Stimulated activated CD8-positive, alpha-beta memory T cell treated with anti-CD3 and anti-CD28 coated beads, Interleukin-7, amount 100 ng/mL, for 1 hour (primary cell): ENCODE data around the gene INTS11.

Experiments
- DNase-seq, 2 donors: peaks; one replicate each; pipeline ENCODE4 v3.0.0-alpha.2; 2020; ENCODE audit warnings: low read depth in 2 of 2

The INTS11 gene

DNA sequence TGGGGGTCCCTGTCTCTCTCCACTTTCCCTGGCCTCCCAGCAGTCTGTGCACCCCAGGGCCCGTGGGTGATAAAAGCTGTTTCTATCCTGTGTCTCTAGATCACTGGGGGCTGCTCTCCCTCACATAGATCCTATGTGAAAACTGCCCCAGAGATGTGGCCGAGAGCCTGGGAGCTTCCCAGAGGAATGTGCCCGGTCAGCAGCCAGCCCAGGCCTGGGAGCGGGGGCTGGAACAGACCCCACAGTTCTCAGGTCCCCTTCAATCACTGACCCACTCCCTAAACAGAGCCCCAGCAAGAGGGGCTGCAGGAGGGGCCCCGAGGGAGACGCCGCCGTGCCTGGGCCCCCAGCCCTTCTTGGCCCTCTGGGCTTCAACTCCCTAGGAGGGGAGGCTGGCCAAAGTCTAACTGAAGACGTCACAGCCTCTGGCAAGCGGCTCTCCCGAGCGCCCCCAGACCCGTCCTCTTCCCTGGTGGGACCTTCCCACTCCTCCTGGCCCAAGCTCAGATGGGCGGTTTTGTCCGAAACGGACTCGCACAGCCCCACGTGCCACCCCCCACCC, 33.5 kb upstream of the INTS11 start:
- DNase-seq, result no peak

DNA sequence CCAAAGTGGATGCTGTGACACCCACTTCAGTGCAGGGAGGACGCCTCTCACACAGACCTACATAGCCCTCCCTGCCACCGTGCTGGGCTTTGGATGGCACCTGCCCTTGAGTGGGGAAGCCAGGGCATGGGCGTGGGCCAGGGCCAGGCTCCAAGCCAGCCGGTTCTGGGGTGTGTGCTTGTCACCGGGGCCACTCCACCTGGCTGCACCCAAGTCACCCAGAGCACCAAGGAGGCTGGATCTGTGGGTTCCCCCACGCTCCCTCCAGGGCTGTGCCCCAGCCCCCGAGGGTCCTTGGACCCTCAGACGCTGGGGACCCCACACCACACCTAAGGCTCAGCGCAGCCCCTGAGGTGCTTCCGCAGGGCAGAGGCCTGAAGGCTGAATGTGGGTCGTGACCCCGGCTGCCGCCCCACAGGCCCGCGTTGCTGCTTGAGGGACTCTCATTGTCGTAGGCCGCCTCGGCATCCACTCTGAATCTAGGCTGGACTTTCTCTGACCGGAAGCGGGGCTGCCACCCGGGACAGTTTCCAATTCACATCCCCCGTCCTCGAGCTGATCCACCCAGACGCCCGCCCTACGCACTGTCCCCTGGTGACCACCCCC, 32.4 kb upstream of the INTS11 start:
- DNase-seq, result no peak

DNA sequence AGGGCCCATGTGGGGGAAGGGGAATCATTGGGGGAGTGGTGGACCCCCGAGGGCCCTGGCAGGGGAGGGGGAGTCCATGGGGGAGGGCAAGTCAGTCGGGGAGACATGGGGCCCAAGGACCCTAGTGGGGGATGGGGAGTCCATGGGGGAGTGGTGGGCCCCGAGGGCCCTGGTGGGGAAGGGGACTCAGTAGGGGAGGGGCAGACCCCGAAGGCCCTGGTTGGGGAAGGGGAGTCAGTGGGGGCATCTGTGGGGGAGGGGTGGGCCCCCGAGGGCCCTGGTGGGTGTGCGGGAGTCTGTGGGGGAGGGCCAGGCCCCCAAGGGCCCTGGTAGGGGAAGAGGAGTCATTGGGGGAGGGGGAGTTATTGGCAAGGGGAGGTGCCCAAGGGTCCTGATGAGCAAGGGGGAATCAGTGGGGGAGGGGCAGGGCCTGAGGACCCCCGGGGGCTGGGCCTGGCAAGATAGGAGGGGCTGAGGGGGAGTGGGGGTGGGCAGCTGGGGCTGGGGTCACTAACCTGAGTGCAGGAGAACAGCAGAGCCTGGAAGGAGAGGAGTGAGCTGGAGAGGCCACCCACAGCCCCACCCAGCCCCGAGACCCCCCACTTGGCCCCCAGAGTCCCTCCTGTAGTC, 31.8 kb upstream of the INTS11 start:
- DNase-seq, result no peak

- no peak for DNase-seq
Measured at GRCh38 chr1:1355416-1355815, 31.0 kb upstream of the INTS11 start.

DNA sequence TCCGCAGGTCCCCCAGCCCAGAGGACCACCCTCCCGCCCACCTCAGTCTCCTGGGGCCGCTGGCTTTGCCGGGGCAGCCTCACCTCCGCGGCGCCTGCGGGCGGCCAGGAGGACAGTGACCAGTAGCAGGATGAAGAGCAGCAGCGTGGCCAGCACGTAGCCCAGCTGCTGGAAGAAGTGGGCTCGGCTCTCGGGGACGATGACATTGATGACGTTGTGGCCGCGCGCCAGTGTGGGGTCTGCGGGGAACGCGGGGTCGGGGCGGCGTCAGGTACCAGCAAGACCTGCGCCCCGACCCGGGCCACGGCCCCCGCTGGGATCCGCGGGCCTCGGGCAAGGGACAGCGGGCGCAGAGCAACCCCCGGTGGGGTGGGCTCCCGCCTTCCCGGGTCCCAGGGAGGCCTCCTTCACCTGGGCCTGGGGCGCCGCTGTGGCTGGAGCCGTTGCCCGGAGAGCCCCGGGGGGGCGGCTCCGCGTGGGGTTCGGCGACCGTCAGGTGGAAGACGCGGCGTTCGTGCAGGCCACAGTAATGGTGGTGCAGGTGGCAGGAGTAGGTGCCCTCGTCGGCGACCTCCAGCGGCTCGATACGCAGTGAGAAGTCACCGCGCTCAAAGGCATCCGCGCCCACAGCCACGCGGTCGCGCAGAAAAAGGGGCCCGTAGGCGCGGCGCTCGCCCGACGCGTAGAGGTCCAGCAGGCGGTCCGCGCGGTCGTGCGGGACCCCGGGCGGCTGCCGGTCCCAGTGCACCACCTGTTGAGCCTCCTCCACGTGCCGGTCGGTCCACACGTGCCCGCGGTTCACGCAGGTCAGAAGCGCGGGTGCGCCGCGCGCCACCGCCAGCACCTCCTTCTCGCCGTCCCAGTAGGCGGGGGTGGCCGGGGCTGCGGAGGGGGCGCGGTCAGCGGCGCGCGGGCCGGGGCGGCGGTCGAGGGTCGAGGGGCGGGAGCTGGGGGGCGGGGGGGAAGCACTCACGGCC, 30.1 kb upstream of the INTS11 start:
- no peak for DNase-seq

- no peak for DNase-seq
Measured at GRCh38 chr1:1353389-1354151, 29.1 kb upstream of the INTS11 start.

- no peak for DNase-seq
Measured at GRCh38 chr1:1352786-1353388, 28.4 kb upstream of the INTS11 start.

GRCh38 chr1:1351511-1352427, 27.3 kb upstream of the INTS11 start:
- no peak for DNase-seq

- peak; percentile 41 to 45 for DNase-seq
Measured at GRCh38 chr1:1349256-1350012, 25.0 kb upstream of the INTS11 start, which contains the start of gene DVL1. Gene DVL1, minus strand, starts transcription at chr1:1349418. Its CDS starts 353 bp downstream, at chr1:1349065.

DNA sequence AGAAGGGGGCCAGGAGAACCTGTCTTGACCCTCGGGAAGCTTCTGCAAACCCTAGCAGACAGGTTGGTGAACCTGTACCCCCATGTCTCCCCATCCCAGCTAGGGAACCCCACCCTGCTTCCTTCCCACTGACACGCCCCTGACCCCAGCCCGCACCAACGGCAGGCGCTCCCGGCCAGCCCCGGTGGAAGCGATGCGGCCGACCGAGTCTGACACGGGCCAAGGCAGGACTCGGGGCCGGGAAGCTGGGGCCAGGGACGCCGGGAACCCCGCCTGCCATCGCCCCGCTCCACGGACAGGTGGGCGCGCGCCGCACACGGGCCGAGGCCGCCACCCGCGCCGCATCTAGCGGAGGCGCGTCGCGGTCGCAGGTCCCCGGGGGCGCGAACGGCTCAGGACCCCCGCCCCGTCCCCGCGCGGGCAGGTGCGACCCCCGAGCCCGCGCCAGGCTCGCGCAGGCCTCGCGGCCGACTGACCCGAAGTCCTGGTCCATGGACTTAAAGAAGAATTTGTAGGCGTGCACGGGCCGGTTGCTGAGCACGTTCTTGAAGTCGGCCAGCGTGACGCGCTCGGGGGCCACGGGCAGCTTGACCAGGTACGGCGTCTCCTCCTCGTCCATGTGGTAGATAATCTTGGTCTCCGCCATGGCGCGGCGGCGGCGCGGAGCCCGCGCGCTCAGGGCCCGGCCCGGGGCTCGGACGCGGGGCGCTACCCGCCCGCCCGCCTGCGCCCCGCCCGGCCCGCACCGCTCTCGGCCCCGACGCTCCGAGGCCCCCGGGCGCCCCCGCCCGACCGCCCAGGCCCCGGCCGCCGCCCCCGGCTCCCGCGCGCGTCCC, 24.2 kb upstream of the INTS11 start:
- no peak for DNase-seq

DNA sequence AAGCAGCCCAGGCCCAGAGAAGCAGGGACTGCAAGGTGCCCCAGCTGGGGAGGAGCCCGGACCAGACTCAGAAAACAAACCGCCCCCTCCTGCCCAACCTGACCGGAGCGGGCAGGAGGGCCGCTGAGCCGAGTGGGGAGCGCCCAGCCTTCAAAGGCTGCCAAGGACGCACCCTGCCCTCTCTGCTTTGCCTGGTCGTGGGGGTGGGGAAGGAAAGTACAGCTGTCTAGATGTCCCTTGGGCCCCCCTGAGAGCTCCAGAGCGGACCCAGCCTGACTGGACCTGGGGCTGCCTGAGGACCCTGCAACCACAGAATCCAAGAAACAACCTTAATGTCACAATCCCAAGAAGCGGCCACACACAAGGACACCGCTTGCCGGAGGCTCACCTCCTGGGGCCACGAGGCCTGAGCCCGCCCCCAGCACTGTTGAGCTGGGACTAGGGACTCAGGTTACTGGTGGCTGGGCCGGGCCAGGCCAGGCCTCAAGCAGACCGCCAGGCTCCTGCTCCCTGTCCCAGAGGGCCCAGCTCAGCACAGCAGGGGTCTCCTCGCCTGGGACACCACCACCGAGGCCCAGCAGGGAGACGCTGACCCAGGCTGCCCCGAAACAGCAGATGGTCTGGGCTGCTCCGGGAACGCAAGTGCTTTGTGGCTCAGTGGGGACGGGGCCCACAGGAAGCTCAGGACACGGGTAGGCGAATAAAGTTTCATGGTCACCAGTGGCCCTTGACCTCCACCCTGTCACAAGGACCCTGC, 23.4 kb upstream of the INTS11 start:
- DNase-seq, result no peak

DNA sequence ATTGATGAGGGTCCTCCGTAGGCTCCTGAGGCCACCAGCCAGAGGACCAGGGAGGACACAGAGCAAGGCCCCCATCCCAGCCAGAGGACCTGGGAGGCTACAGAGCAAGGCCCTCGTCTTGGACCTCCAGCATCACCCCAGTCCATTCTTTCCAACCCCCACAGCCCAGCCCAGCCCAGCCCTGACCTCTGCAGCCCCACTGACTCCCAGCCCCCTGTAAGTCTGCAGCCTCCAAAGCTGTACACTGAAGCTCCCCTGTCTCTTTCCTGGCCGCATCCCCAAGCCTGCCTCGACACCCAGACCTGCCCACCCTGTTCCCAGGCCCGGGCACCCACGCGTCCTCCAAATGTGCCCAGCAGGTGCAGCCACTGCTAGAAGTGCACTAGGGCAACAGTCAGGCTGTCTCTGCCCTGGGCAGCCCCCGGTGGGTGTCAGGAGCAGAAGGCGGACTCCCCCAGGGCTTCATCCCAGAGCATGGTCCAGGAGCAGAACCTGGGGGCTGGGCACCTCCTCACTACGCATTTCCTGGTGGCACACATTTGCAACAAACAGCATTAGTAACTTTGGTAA, 22.7 kb upstream of the INTS11 start:
- DNase-seq, result no peak

GRCh38 chr1:1346501-1346890, 22.0 kb upstream of the INTS11 start:
- no peak for DNase-seq

- no peak for DNase-seq
Measured at GRCh38 chr1:1345860-1346500, 21.5 kb upstream of the INTS11 start.

- no peak for DNase-seq
Measured at GRCh38 chr1:1345384-1345783, 20.9 kb upstream of the INTS11 start.

DNA sequence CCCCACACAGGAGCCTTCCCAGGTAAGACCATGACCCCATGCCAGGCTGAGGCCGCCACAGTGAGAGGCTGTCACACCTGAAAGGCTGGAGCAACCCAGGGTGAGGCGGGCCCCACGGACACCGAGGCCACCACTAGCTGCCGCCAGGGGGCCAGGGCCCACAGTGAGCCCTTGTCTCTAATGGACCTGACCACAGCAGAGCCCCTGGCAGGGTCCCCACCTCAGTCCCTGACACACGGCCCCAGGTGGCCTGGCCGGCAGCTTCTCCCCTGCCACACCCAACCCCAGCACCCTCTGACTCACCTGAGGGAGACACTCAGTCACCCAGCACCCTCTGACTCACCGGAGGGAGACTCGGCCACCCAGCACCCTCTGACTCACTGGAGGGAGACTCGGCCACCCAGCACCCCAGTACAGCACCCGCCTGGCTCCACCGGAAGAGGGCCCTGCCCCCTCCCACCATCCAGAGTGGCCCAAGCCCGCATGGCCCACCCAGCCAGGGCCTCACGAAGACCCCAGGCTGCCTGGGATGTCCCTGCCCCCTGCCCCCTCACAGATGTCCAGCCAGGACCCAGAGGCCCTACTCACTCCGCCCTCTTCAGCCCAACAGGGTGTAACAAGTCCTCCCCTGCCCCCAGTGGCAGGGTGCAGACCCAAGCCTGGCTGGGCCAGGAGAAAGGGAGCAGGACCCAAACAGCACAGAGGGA, 20.3 kb upstream of the INTS11 start:
- DNase-seq, result no peak
